HEK293T (cell line): ENCODE measurements around the gene TBC1D12.

Experiments
- BHLHE40 ChIP-seq: fragments of 450-650 bp; IDR thresholded peaks from 2 replicates; pipeline ENCODE4 v1.6.1; 2016; ENCODE audit warnings: mild to moderate bottlenecking, moderate library complexity, borderline replicate concordance
- ELF4 ChIP-seq: fragments of 450-650 bp; IDR thresholded peaks from 2 replicates; pipeline ENCODE4 v1.6.1; 2017; ENCODE audit warnings: antibody characterized with exemption
- FOXM1 ChIP-seq: fragments of 450-650 bp; IDR thresholded peaks from 2 replicates; pipeline ENCODE4 v1.6.1; 2017; ENCODE audit warnings: mild to moderate bottlenecking, borderline replicate concordance
- HDGF ChIP-seq: fragments of 450-650 bp; IDR thresholded peaks from 2 replicates; pipeline ENCODE4 v1.6.1; 2017; ENCODE audit warnings: antibody characterized with exemption, borderline replicate concordance
- L3MBTL2 ChIP-seq: fragments of 450-650 bp; conservative IDR thresholded peaks from 2 replicates; pipeline ENCODE4 v1.6.1; 2016; ENCODE audit warnings: mild to moderate bottlenecking
- NFRKB ChIP-seq: fragments of 450-650 bp; IDR thresholded peaks from 2 replicates; pipeline ENCODE4 v1.6.1; 2016; ENCODE audit warnings: mild to moderate bottlenecking, moderate library complexity
- SP1 ChIP-seq: fragments of 450-650 bp; IDR thresholded peaks from 2 replicates; pipeline ENCODE4 v1.6.1; 2017
- SUZ12 ChIP-seq: fragments of 450-650 bp; IDR thresholded peaks from 2 replicates; pipeline ENCODE4 v1.6.1; 2016; ENCODE audit warnings: mild to moderate bottlenecking
- TARDBP ChIP-seq: fragments of 450-650 bp; IDR thresholded peaks from 2 replicates; pipeline ENCODE4 v1.6.1; 2016

- TF ChIP-seq FOXM1 (no peak), SP1 (no peak), ELF4 (no peak), SUZ12 (no peak), HDGF (no peak), NFRKB (no peak), TARDBP (no peak), L3MBTL2 (no peak), BHLHE40 (no peak)
These were observed 14.6 kb downstream of the TBC1D12 start for GRCh38 chr10:94416896-94417295.
